IMR-90 (cell line): ENCODE results near the gene CHST14. TPM values are rescaled to one million over a fixed set of nuclear protein-coding genes. Genes with fewer than 3 reads are reported as not detected.

Experiments used
- ATAC-seq: fragments of 200-7000 bp; cut with Tn5 transposase; 2 replicates; pipeline ENCODE4 v1.9.1; 2020; ENCODE audit warnings: low read depth, mild to moderate bottlenecking, moderate library complexity
- BruUV-seq: library from RNA; stranded (reverse); fragments of 400-500 nt; replicated peaks from 2 replicates; lab custom pipeline; 2021; lab: Mats Ljungman, UMichigan
- CTCF ChIA-PET: fragments of 300-600 bp; formaldehyde crosslinking; extraction: SDS; loops from one replicate; lab custom pipeline; 2021; ENCODE audit warnings: antibody characterized with exemption; lab: Yijun Ruan, JAX
- POLR2A ChIA-PET: fragments of 300-600 bp; sonication (Branson Sonifier 250); formaldehyde crosslinking; loops from one replicate; lab custom pipeline; 2022; ENCODE audit warnings: antibody characterized with exemption; ENCODE audit not compliant: unreplicated experiment; lab: Charles Lee
- DNase-seq: peaks from one replicate; pipeline ENCODE4 v3.0.0; 2013
- H2AFZ ChIP-seq: replicated peaks from 2 replicates; pipeline ENCODE3; 2013; ENCODE audit warnings: low read length, mild to moderate bottlenecking; ENCODE audit not compliant: poor library complexity
- H2AK5ac ChIP-seq: 2 replicates; pipeline ENCODE4 v1.6.1; 2013; ENCODE audit warnings: low read depth, low read length, inconsistent platforms
- H2AK9ac ChIP-seq: replicated peaks from 2 replicates; pipeline ENCODE3; 2013; ENCODE audit warnings: mild to moderate bottlenecking, low read depth, low read length, moderate library complexity; ENCODE audit not compliant: poor library complexity
- H2BK120ac ChIP-seq: 2 replicates; pipeline ENCODE4 v1.6.1; 2013; ENCODE audit warnings: low read depth, low read length, inconsistent platforms
- H2BK15ac ChIP-seq: 3 replicates; pipeline ENCODE4 v1.6.1; 2013; ENCODE audit warnings: low read depth, low read length, inconsistent platforms
- H2BK20ac ChIP-seq: 2 replicates; pipeline ENCODE4 v1.6.1; 2013; ENCODE audit warnings: low read depth, mild to moderate bottlenecking, inconsistent platforms, low read length, moderate library complexity
- H2BK5ac ChIP-seq: 2 replicates; pipeline ENCODE4 v1.6.1; 2013; ENCODE audit warnings: mild to moderate bottlenecking, low read depth, low read length, inconsistent platforms; ENCODE audit not compliant: poor library complexity, severe bottlenecking
- H3K14ac ChIP-seq: replicated peaks from 2 replicates; pipeline ENCODE4 v1.6.1; 2013; ENCODE audit warnings: low read depth, low read length, inconsistent platforms
- H3K18ac ChIP-seq: 2 replicates; pipeline ENCODE4 v1.6.1; 2013; ENCODE audit warnings: low read depth, low read length, control low read depth
- H3K23ac ChIP-seq: 2 replicates; pipeline ENCODE4 v1.6.1; 2013; ENCODE audit warnings: low read depth, low read length, inconsistent platforms
- H3K27ac ChIP-seq: 2 replicates; pipeline ENCODE4 v1.5.1; 2013; ENCODE audit warnings: mild to moderate bottlenecking, control low read depth, low read length; ENCODE audit not compliant: insufficient read depth
- H3K27me3 ChIP-seq: 2 replicates; pipeline ENCODE4 v1.6.1; 2013; ENCODE audit warnings: low read length; ENCODE audit not compliant: control insufficient read depth, insufficient read depth
- H3K36me3 ChIP-seq: 2 replicates; pipeline ENCODE4 v1.6.1; 2013; ENCODE audit warnings: low read length, mixed read lengths; ENCODE audit not compliant: control insufficient read depth, insufficient read depth
- H3K4ac ChIP-seq: 2 replicates; pipeline ENCODE4 v1.6.1; 2013; ENCODE audit warnings: low read depth, low read length, inconsistent platforms
- H3K4me1 ChIP-seq: 2 replicates; pipeline ENCODE4 v1.6.1; 2013; ENCODE audit warnings: low read length, mixed read lengths; ENCODE audit not compliant: control insufficient read depth, insufficient read depth
- H3K4me2 ChIP-seq: 2 replicates; pipeline ENCODE4 v1.6.1; 2013; ENCODE audit warnings: low read depth, mild to moderate bottlenecking, control low read depth, low read length, moderate library complexity
- H3K4me3 ChIP-seq: 2 replicates; pipeline ENCODE4 v1.5.1; 2013; ENCODE audit warnings: low read depth, mild to moderate bottlenecking, control low read depth, low read length, moderate library complexity; ENCODE audit not compliant: insufficient read depth
- H3K56ac ChIP-seq: 2 replicates; pipeline ENCODE4 v1.6.1; 2013; ENCODE audit warnings: low read length, inconsistent platforms; ENCODE audit not compliant: insufficient read depth; ENCODE audit errors: extremely low read depth
- H3K79me1 ChIP-seq, 2 experiments: 2 replicates each; pipeline ENCODE4 v1.6.1; 2013; ENCODE audit warnings: low read length in 2 of 2, inconsistent platforms in 1 of 2, low read depth in 1 of 2
- H3K9ac ChIP-seq: 2 replicates; pipeline ENCODE4 v1.6.1; 2013; ENCODE audit warnings: low read depth, low read length, control low read depth
- H3K9me1 ChIP-seq: 2 replicates; pipeline ENCODE4 v1.6.1; 2013; ENCODE audit warnings: low read length, inconsistent platforms; ENCODE audit not compliant: insufficient read depth
- H3K9me3 ChIP-seq: 2 replicates; pipeline ENCODE4 v1.6.1; 2013; ENCODE audit warnings: low read length; ENCODE audit not compliant: control insufficient read depth, insufficient read depth
- H4K20me1 ChIP-seq: 2 replicates; pipeline ENCODE4 v1.6.1; 2013; ENCODE audit warnings: low read length, inconsistent platforms; ENCODE audit not compliant: insufficient read depth
- H4K5ac ChIP-seq: 2 replicates; pipeline ENCODE4 v1.6.1; 2013; ENCODE audit warnings: mild to moderate bottlenecking, low read depth, low read length, control low read depth
- H4K8ac ChIP-seq, 2 experiments: 2 replicates each; pipeline ENCODE4 v1.6.1; 2013; ENCODE audit warnings: low read depth in 2 of 2, low read length in 2 of 2, control low read depth in 1 of 2, inconsistent platforms in 1 of 2
- H4K91ac ChIP-seq: 2 replicates; pipeline ENCODE4 v1.6.1; 2013; ENCODE audit warnings: low read depth, low read length, inconsistent platforms; ENCODE audit not compliant: insufficient read depth
- MAZ ChIP-seq: IDR thresholded peaks from 2 replicates; pipeline ENCODE4 v1.6.1; 2012; ENCODE audit warnings: low read depth, mild to moderate bottlenecking, low read length, improper control_type of control experiment, moderate library complexity, borderline replicate concordance
- RAD21 ChIP-seq: IDR thresholded peaks from 2 replicates; pipeline ENCODE4 v1.6.1; 2012; ENCODE audit warnings: low read length, improper control_type of control experiment
- SMC3 ChIP-seq: fragments of 150-350 bp; IDR thresholded peaks from 2 replicates; pipeline ENCODE4 v1.6.1; 2016; ENCODE audit warnings: low read depth, mild to moderate bottlenecking, antibody characterized with exemption, low read length, moderate library complexity
- WGBS, 2 experiments: methylation state at CpG; one replicate each; pipeline versions ENCODE4 v1.1.5 to v1.1.7; 2013; ENCODE audit warnings: missing lambda C conversion rate in 2 of 2; ENCODE audit not compliant: insufficient read length in 1 of 2; ENCODE audit errors: extremely low coverage in 2 of 2; 5-methylcytosine and 5-hydroxymethylcytosine counted together
- dilution Hi-C: fragments of 300-500 bp; cut with HindIII; formaldehyde crosslinking; loops from one replicate; pipeline ENCODE4 v1.14.3; 2018; ENCODE audit warnings: low sequenced_read_pairs; ENCODE audit not compliant: unreplicated experiment
- in situ Hi-C: fragments of 300-500 bp; cut with MboI; formaldehyde crosslinking; loops from 3 replicates; pipeline ENCODE4 v1.14.3; 2019; ENCODE audit warnings: low sequenced_read_pairs, inconsistent platforms, mixed read lengths
- intact Hi-C: fragments of 100-400 bp; cut with micrococcal nuclease; formaldehyde crosslinking; loops from 2 replicates; pipeline ENCODE4 v1.10.0; 2022
- polyA plus RNA-seq, 3 experiments: library from polyadenylated mRNA; depleted of rRNA; stranded (reverse); fragments of >200 nt; gene quantifications; 2 replicates each; pipeline ENCODE4 v1.2.3, GENCODE V29; 2012; ENCODE audit warnings: low replicate concordance in 1 of 3
- total RNA-seq: library from RNA; depleted of rRNA; stranded (reverse); fragments of >200 nt; gene quantifications from 2 replicates; pipeline ENCODE4 v1.2.3, GENCODE V29; 2012
- TF ChIP-seq, protein P1 (sequence below): fragments of 150-350 bp; IDR thresholded peaks from 2 replicates; pipeline ENCODE4 v1.6.1; 2017; ENCODE audit warnings: mild to moderate bottlenecking, antibody characterized with exemption, low read length, low read depth
- TF ChIP-seq, protein P2 (sequence below): fragments of 150-350 bp; IDR thresholded peaks from 2 replicates; pipeline ENCODE4 v1.6.1; 2016; ENCODE audit warnings: low read depth, mild to moderate bottlenecking, low read length, moderate library complexity, borderline replicate concordance
- TF ChIP-seq, protein P3 (sequence below): conservative IDR thresholded peaks from 2 replicates; pipeline ENCODE4 v1.5.1; 2012; ENCODE audit warnings: mild to moderate bottlenecking, low read depth, low read length, improper control_type of control experiment

Gene CHST14
- total and polyA plus RNA-seq, 2 of the 4 experiments (the other 2 are of a cell fraction) = 3.8 to 19.5 TPM

DNA sequence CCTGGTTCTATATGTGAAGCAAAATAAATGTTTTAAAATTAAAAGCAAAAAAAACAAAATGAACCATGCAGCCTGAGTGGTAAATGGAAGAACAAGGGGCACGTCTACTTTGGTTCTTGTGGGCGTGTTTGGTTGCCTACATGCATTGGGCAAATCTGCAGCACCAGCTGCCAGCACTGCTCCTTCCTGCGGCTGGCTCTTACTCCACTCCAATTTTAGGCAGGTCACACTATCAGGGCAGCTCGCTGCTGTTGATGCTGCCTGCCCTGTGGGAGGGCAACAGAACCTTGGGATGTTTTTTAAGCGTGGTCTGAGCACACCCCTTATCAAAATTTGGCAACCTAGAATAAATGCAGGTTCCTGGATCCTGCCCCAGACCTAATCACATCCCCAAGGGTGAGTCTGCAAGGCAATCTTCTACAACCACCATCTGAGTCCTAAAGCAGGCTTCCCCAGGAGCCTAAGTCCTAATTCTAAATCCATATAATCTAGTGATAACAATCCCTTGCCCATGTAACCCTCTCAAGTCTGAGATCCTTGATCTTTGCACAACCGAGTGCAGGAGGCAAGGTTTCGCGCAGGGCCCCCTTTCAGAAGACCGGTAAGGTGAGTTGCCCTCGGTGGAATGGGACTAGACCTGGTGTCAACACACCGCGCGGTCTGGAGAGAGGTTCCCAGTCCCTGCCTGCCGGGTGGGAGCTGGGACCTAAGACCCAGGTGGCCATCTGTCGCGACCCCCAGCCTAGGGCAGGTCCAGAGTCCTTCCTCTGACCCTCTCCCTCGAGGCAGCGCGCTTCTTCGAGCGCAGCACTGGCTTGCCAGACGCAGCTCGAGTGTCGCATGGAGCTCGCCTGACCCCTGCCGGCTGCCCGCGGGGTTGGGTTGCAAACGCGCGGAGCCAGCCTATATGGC is 49.3 kb upstream of the CHST14 start:
- H2AFZ ChIP-seq = peak overlapping the region; percentile 88
- H3K23ac ChIP-seq = no peak overlapping the region
- H4K91ac ChIP-seq = no peak overlapping the region
- BruUV-seq = no TSS peak
- H3K4me3 ChIP-seq = no peak overlapping the region
- H3K27ac ChIP-seq = no peak overlapping the region
- no peak overlapping the region for H2BK120ac ChIP-seq
- H3K56ac ChIP-seq = no peak overlapping the region
- peak overlapping the region; percentile 96 for H2AK9ac ChIP-seq
- H3K9me1 ChIP-seq = no peaks in the 10 kb centered on the region
- no peaks in the 10 kb centered on the region; the same call in 1 of the 2 replicates for H3K27me3 ChIP-seq
- no peak overlapping the region; a peak in 1 of 4 replicates for H4K8ac ChIP-seq
- intact Hi-C loops (loop anchor here (1.0 kb wide), 5 partner anchors 53 to 142 kb away; partner anchors contain the start of genes CCDC9B and INAFM2), dilution Hi-C loops (no loop called here), in situ Hi-C loops (loop anchor here (5.0 to 10.0 kb wide), 3 partner anchors 99 to 377 kb away; partner anchors contain the start of gene INAFM2)
- no peak overlapping the region for H2BK15ac ChIP-seq
- ChIA-PET CTCF (interaction anchor here (0.7 to 1.6 kb wide), 3 partner anchors 16 to 93 kb away, joined by 4 to 5 read pairs (median 5); partner anchors contain the start of gene IVD), POLR2A (interaction anchor here (0.6 kb wide), 1 partner anchor 1759 kb away, joined by 20 read pairs; no protein-coding TSS in a partner anchor)
- DNase-seq (peak; percentile 52), ATAC-seq (peak; percentile 99)
- H3K79me1 ChIP-seq = no peaks in the 10 kb centered on the region
- H3K18ac ChIP-seq = no peak overlapping the region
- no peaks in the 10 kb centered on the region for H3K4me1 ChIP-seq
- peak; percentile 88 for TF ChIP-seq SMC3
- peak; percentile 96 for TF ChIP-seq RAD21
- TF ChIP-seq, protein P1, sequence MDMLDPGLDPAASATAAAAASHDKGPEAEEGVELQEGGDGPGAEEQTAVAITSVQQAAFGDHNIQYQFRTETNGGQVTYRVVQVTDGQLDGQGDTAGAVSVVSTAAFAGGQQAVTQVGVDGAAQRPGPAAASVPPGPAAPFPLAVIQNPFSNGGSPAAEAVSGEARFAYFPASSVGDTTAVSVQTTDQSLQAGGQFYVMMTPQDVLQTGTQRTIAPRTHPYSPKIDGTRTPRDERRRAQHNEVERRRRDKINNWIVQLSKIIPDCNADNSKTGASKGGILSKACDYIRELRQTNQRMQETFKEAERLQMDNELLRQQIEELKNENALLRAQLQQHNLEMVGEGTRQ = no peak
- TF ChIP-seq, protein P2, sequence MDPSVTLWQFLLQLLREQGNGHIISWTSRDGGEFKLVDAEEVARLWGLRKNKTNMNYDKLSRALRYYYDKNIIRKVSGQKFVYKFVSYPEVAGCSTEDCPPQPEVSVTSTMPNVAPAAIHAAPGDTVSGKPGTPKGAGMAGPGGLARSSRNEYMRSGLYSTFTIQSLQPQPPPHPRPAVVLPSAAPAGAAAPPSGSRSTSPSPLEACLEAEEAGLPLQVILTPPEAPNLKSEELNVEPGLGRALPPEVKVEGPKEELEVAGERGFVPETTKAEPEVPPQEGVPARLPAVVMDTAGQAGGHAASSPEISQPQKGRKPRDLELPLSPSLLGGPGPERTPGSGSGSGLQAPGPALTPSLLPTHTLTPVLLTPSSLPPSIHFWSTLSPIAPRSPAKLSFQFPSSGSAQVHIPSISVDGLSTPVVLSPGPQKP = no peak
- TF ChIP-seq, protein P3, sequence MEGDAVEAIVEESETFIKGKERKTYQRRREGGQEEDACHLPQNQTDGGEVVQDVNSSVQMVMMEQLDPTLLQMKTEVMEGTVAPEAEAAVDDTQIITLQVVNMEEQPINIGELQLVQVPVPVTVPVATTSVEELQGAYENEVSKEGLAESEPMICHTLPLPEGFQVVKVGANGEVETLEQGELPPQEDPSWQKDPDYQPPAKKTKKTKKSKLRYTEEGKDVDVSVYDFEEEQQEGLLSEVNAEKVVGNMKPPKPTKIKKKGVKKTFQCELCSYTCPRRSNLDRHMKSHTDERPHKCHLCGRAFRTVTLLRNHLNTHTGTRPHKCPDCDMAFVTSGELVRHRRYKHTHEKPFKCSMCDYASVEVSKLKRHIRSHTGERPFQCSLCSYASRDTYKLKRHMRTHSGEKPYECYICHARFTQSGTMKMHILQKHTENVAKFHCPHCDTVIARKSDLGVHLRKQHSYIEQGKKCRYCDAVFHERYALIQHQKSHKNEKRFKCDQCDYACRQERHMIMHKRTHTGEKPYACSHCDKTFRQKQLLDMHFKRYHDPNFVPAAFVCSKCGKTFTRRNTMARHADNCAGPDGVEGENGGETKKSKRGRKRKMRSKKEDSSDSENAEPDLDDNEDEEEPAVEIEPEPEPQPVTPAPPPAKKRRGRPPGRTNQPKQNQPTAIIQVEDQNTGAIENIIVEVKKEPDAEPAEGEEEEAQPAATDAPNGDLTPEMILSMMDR = peak; percentile 93
- TF ChIP-seq MAZ = peak; percentile 54; the same call in 1 of the 2 replicates
- H4K5ac ChIP-seq = no peak overlapping the region
- H4K20me1 ChIP-seq = peaks cover 3% of the 10 kb centered on the region; the same call in 1 of the 2 replicates
- peaks cover 9% of the 10 kb centered on the region for H3K36me3 ChIP-seq
- H2BK5ac ChIP-seq = no peak overlapping the region
- no peak overlapping the region for H2BK20ac ChIP-seq
- 0 out of 2 replicates have a peak overlapping the region, but pooled peaks have one; percentile 20 for H2AK5ac ChIP-seq
- no peak overlapping the region for H3K14ac ChIP-seq
- 0% methylated on average over 2 of the region's 31 CpGs; no CpG with 5 or more reads in 1 of the 2 experiments for WGBS, 2 experiments
- H3K4ac ChIP-seq = no peak overlapping the region
- no peaks in the 10 kb centered on the region for H3K9me3 ChIP-seq
- H3K4me2 ChIP-seq = peak overlapping the region; percentile 84
- 0 out of 2 replicates have a peak overlapping the region, but pooled peaks have one; percentile 4 for H3K9ac ChIP-seq
